Stimulated activated CD8-positive, alpha-beta memory T cell treated with anti-CD3 and anti-CD28 coated beads, Interleukin-12 subunit alpha, Interleukin-12 subunit beta, amount 100 ng/mL, for 24 hours (primary cell): ENCODE results near the gene TRIM71.
"Not testable (repeated sequence)": the region's sequence is repeated elsewhere in the genome, so short reads cannot be mapped to it uniquely, and the experiment has no call there.

ENCODE experiments used
- DNase-seq: peaks from one replicate; pipeline ENCODE4 v3.0.0-alpha.2; 2020; ENCODE audit errors: extremely low read depth

Gene TRIM71

GRCh38 chr3:32890420-32891276, 72.9 kb downstream of the TRIM71 start:
- no peak for DNase-seq

GRCh38 chr3:32891365-32891764, 73.6 kb downstream of the TRIM71 start:
- no peak for DNase-seq

- no peak for DNase-seq
These were observed 75.1 kb downstream of the TRIM71 start for GRCh38 chr3:32892625-32893598.

GRCh38 chr3:32894977-32895376, 77.2 kb downstream of the TRIM71 start:
- no peak for DNase-seq

GRCh38 chr3:32895701-32896100, 77.9 kb downstream of the TRIM71 start:
- no peak for DNase-seq

- DNase-seq: no peak
These were observed 78.3 kb downstream of the TRIM71 start for GRCh38 chr3:32896143-32896542.

GRCh38 chr3:32897001-32897601, 79.3 kb downstream of the TRIM71 start:
- DNase-seq: no peak

- no peak for DNase-seq
These were observed 80.3 kb downstream of the TRIM71 start for GRCh38 chr3:32897981-32898623.

GRCh38 chr3:32899265-32899664, 81.5 kb downstream of the TRIM71 start:
- no peak for DNase-seq

GRCh38 chr3:32901005-32901932, 83.5 kb downstream of the TRIM71 start:
- no peak for DNase-seq

- DNase-seq: not testable (repeated sequence)
These were observed 85.1 kb downstream of the TRIM71 start for GRCh38 chr3:32902887-32903371.

- DNase-seq: no peak
These were observed 86.2 kb downstream of the TRIM71 start for GRCh38 chr3:32903953-32904352.

GRCh38 chr3:32909999-32910398, 92.2 kb downstream of the TRIM71 start:
- no peak for DNase-seq

GRCh38 chr3:32910954-32911353, 93.2 kb downstream of the TRIM71 start:
- DNase-seq: no peak

- no peak for DNase-seq
These were observed 94.2 kb downstream of the TRIM71 start for GRCh38 chr3:32912046-32912445.

- no peak for DNase-seq
These were observed 96.1 kb downstream of the TRIM71 start for GRCh38 chr3:32913790-32914446.

GRCh38 chr3:32919920-32920319, 102.1 kb downstream of the TRIM71 start:
- no peak for DNase-seq

- DNase-seq: no peak
These were observed 104.3 kb downstream of the TRIM71 start for GRCh38 chr3:32922078-32922477.

- no peak for DNase-seq
These were observed 112.4 kb downstream of the TRIM71 start for GRCh38 chr3:32930161-32930560.

GRCh38 chr3:32931273-32931672, 113.5 kb downstream of the TRIM71 start:
- DNase-seq: not testable (repeated sequence)
